Measurements from ENCODE around the gene NAPG.
"Not testable (repeated sequence)": the region's sequence is repeated elsewhere in the genome, so short reads cannot be mapped to it uniquely, and the experiment has no call there.

NAPG gene

GRCh38 chr18:10546557-10547300 lies 20.9 kb downstream of the NAPG start:
- DNase-seq (ENCODE audit: low read depth in 2 of 2), result no peak

- no peak for DNase-seq (ENCODE audit: low read depth in 2 of 2)
Observed at GRCh38 chr18:10552226-10552625, 26.4 kb downstream of the NAPG start.

- not testable (repeated sequence) for DNase-seq (ENCODE audit: low read depth in 2 of 2)
Observed at GRCh38 chr18:10556251-10556650, 30.4 kb downstream of the NAPG start.

- DNase-seq (ENCODE audit: low read depth in 2 of 2), result no peak
Observed at GRCh38 chr18:10557085-10557677, 31.4 kb downstream of the NAPG start.

GRCh38 chr18:10558243-10558966 lies 32.6 kb downstream of the NAPG start:
- DNase-seq (ENCODE audit: low read depth in 2 of 2), result no peak

GRCh38 chr18:10558967-10559298 lies 33.1 kb downstream of the NAPG start:
- no peak for DNase-seq (ENCODE audit: low read depth in 2 of 2)

- no peak for DNase-seq (ENCODE audit: low read depth in 2 of 2)
Observed at GRCh38 chr18:10559553-10560451, 34.0 kb downstream of the NAPG start.

- peak in 1 of 2 donors; percentile 7 for DNase-seq (ENCODE audit: low read depth in 2 of 2)
Observed at GRCh38 chr18:10560452-10561045, 34.7 kb downstream of the NAPG start.

GRCh38 chr18:10562773-10563160 lies 36.9 kb downstream of the NAPG start:
- DNase-seq (ENCODE audit: low read depth in 2 of 2), result no peak

GRCh38 chr18:10563886-10564285 lies 38.1 kb downstream of the NAPG start:
- DNase-seq (ENCODE audit: low read depth in 2 of 2), result no peak

GRCh38 chr18:10564975-10565773 lies 39.3 kb downstream of the NAPG start:
- no peak for DNase-seq (ENCODE audit: low read depth in 2 of 2)

GRCh38 chr18:10565835-10566234 lies 40.0 kb downstream of the NAPG start:
- DNase-seq (ENCODE audit: low read depth in 2 of 2), result no peak

GRCh38 chr18:10566390-10566789 lies 40.6 kb downstream of the NAPG start:
- no peak for DNase-seq (ENCODE audit: low read depth in 2 of 2)

GRCh38 chr18:10569941-10570340 lies 44.1 kb downstream of the NAPG start:
- DNase-seq (ENCODE audit: low read depth in 2 of 2), result not testable (repeated sequence)

- DNase-seq (ENCODE audit: low read depth in 2 of 2), result no peak
Observed at GRCh38 chr18:10570622-10571021, 44.8 kb downstream of the NAPG start.

GRCh38 chr18:10571537-10571936 lies 45.7 kb downstream of the NAPG start:
- DNase-seq (ENCODE audit: low read depth in 2 of 2), result no peak

- not testable (repeated sequence) for DNase-seq (ENCODE audit: low read depth in 2 of 2)
Observed at GRCh38 chr18:10573261-10573660, 47.4 kb downstream of the NAPG start.

GRCh38 chr18:10574412-10574811 lies 48.6 kb downstream of the NAPG start:
- DNase-seq (ENCODE audit: low read depth in 2 of 2), result not testable (repeated sequence)

GRCh38 chr18:10577842-10578572 lies 52.2 kb downstream of the NAPG start:
- not testable (repeated sequence) for DNase-seq (ENCODE audit: low read depth in 2 of 2)

GRCh38 chr18:10578573-10578899 lies 52.7 kb downstream of the NAPG start:
- DNase-seq (ENCODE audit: low read depth in 2 of 2), result not testable (repeated sequence)
